Sigmoid colon (tissue), 3 donors: ENCODE measurements around the gene SDK1.

Source experiments
- CTCF ChIP-seq, 4 experiments: fragments of 450-650 bp in 3 of 4; fragments of 200-600 bp in 1 of 4; IDR thresholded peaks; one replicate each; pipeline ENCODE4 v1.5.1; 2016 to 2019; ENCODE audit warnings: antibody characterized with exemption in 4 of 4, mild to moderate bottlenecking in 3 of 4, moderate library complexity in 2 of 4
- POLR2A ChIP-seq, 2 donors: fragments of 450-650 bp; IDR thresholded peaks; one replicate each; pipeline ENCODE4 v1.6.1; 2016; ENCODE audit warnings: antibody characterized with exemption in 2 of 2, mild to moderate bottlenecking in 2 of 2, moderate library complexity in 2 of 2

DNA sequence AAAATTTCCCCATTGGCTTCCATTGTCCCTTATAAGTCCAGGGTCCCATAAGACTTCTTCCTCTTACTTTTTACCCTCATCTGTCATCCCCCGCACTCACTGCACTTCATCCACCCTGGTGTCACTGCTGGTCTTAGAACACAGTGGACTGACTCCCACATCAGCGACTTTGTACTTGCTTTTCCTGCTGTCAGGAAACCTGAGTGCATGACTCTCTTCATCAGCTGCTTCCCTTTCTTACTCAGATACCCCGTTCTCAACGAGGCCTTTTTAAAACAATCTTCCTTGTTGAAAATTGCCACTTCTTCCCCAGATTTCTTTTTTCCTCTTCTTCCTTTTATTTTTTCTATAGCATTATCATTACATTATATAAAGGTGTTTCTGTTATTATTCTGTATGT lies 305.4 kb downstream of the SDK1 start:
- no peak for TF ChIP-seq CTCF (IDR thresholded peaks at IDR 0.05)
- TF ChIP-seq POLR2A (IDR thresholded peaks at IDR 0.05): no peak
